H1 (cell line): ENCODE results near the gene SYNPR.

ENCODE experiments used
- BRCA1 ChIP-seq: IDR thresholded peaks from 2 replicates; pipeline ENCODE4 v1.6.1; 2012; ENCODE audit warnings: low read depth, low read length, improper control_type of control experiment
- CTCF ChIP-seq, 3 experiments: IDR thresholded peaks; 1 replicate in 2 of 3; 2 replicates in 1 of 3; pipeline versions ENCODE4 v1.5.1 to v1.6.1; 2011; ENCODE audit warnings: low read length in 3 of 3, mild to moderate bottlenecking in 3 of 3, inconsistent platforms in 2 of 3, low read depth in 1 of 3, moderate library complexity in 1 of 3; ENCODE audit not compliant: insufficient read depth in 1 of 3; ENCODE audit errors: control extremely low read depth in 1 of 3
- EP300 ChIP-seq, 2 experiments: IDR thresholded peaks; 1 replicate in 1 of 2; 2 replicates in 1 of 2; pipeline ENCODE4 v1.6.1; 2011 to 2012; ENCODE audit warnings: low read depth in 2 of 2, low read length in 2 of 2, mild to moderate bottlenecking in 2 of 2, borderline replicate concordance in 1 of 2, inconsistent platforms in 1 of 2, moderate library complexity in 1 of 2
- EZH2 ChIP-seq: fragments of 200-600 bp; sonication (generic); IDR thresholded peaks from 2 replicates; pipeline ENCODE4 v1.7.1; 2012; ENCODE audit warnings: low read depth, mild to moderate bottlenecking, moderate library complexity, low read length, inconsistent platforms; ENCODE audit not compliant: severe bottlenecking
- GABPA ChIP-seq: IDR thresholded peaks from 2 replicates; pipeline ENCODE4 v1.6.1; 2011; ENCODE audit warnings: mild to moderate bottlenecking, low read length, moderate library complexity, borderline replicate concordance; ENCODE audit not compliant: insufficient read depth
- PHF8 ChIP-seq: fragments of 200-600 bp; sonication (generic); conservative IDR thresholded peaks from 2 replicates; pipeline ENCODE4 v1.7.1; 2012; ENCODE audit warnings: low read depth, mild to moderate bottlenecking, inconsistent platforms, low read length, moderate library complexity
- POLR2AphosphoS5 ChIP-seq: IDR thresholded peaks from 2 replicates; pipeline ENCODE4 v1.6.1; 2011; ENCODE audit warnings: low read depth, low read length
- RAD21 ChIP-seq, 2 experiments: IDR thresholded peaks in 1 of 2; conservative IDR thresholded peaks in 1 of 2; 2 replicates each; pipeline ENCODE4 v1.6.1; 2011; ENCODE audit warnings: low read depth in 2 of 2, low read length in 2 of 2, improper control_type of control experiment in 1 of 2, inconsistent platforms in 1 of 2, mild to moderate bottlenecking in 1 of 2, moderate library complexity in 1 of 2
- RBBP5 ChIP-seq: IDR thresholded peaks from 2 replicates; pipeline ENCODE4 v1.7.1; 2012; ENCODE audit warnings: low read depth, mild to moderate bottlenecking, inconsistent platforms, low read length, moderate library complexity, borderline replicate concordance
- SUZ12 ChIP-seq: fragments of 200-600 bp; sonication (generic); IDR thresholded peaks from 2 replicates; pipeline ENCODE4 v1.6.1; 2012; ENCODE audit warnings: mild to moderate bottlenecking, inconsistent platforms, low read length, moderate library complexity, mixed read lengths
- TCF12 ChIP-seq: IDR thresholded peaks from 2 replicates; pipeline ENCODE4 v1.6.1; 2011; ENCODE audit warnings: low read depth, mild to moderate bottlenecking, low read length
- ZNF274 ChIP-seq: IDR thresholded peaks from 2 replicates; pipeline ENCODE4 v1.7.0; 2012; ENCODE audit warnings: low read length, borderline replicate concordance; ENCODE audit errors: extremely low read depth

- TF ChIP-seq RBBP5 = no peak
- no peak for TF ChIP-seq EZH2
- no peak for TF ChIP-seq EP300 (IDR thresholded peaks at IDR 0.05; ENCODE audit: borderline replicate concordance in 1 of 2, low read depth in 2 of 2, low read length in 2 of 2)
- no peak for TF ChIP-seq GABPA
- TF ChIP-seq SUZ12 = no peak
- peak in 1 of 3 experiments; percentile 31; a peak in 1 of 4 replicates for TF ChIP-seq CTCF (IDR thresholded peaks at IDR 0.05; ENCODE audit: control extremely low read depth in 1 of 3, insufficient read depth in 1 of 3, low read depth in 1 of 3, low read length in 3 of 3)
- no peak for TF ChIP-seq BRCA1
- no peak for TF ChIP-seq RAD21 (IDR thresholded peaks at IDR 0.05 in 1 of 2, conservative IDR thresholded peaks at IDR 0.05 in 1 of 2; ENCODE audit: low read depth in 2 of 2, low read length in 2 of 2)
- no peak for TF ChIP-seq POLR2AphosphoS5
- TF ChIP-seq ZNF274 = no peak
- no peak for TF ChIP-seq PHF8
- TF ChIP-seq TCF12 = no peak
Measured at GRCh38 chr3:63462732-63463131, 184.6 kb downstream of the SYNPR start.
